B cell (primary cell): Measurements from ENCODE around the gene DLAT.
"Not testable (repeated sequence)": the region's sequence is repeated elsewhere in the genome, so short reads cannot be mapped to it uniquely, and the experiment has no call there.

Experiments used
- CTCF ChIP-seq: fragments of 200-600 bp; IDR thresholded peaks from one replicate; pipeline ENCODE4 v1.8.0; 2022; ENCODE audit warnings: antibody characterized with exemption, mild to moderate bottlenecking
- EZH2 ChIP-seq: IDR thresholded peaks from 2 replicates; pipeline ENCODE4 v1.6.1; 2012; ENCODE audit warnings: borderline replicate concordance, low read depth, mild to moderate bottlenecking, moderate library complexity, low read length; ENCODE audit not compliant: insufficient read depth, poor library complexity, severe bottlenecking

GRCh38 chr11:112048256-112048655 lies 23.0 kb downstream of the DLAT start:
- not testable (repeated sequence) for TF ChIP-seq CTCF, EZH2
